HG03521 (cell line): ENCODE measurements around the gene ALDH3A2.
"Not testable (repeated sequence)": the region's sequence is repeated elsewhere in the genome, so short reads cannot be mapped to it uniquely, and the experiment has no call there.

Source experiments
- ATAC-seq: cut with Tn5 transposase; IDR thresholded peaks from one replicate; pipeline ENCODE4 v1.9.1; 2021; ENCODE audit warnings: mild to moderate bottlenecking, moderate library complexity; ENCODE audit not compliant: unreplicated experiment

Gene ALDH3A2

DNA sequence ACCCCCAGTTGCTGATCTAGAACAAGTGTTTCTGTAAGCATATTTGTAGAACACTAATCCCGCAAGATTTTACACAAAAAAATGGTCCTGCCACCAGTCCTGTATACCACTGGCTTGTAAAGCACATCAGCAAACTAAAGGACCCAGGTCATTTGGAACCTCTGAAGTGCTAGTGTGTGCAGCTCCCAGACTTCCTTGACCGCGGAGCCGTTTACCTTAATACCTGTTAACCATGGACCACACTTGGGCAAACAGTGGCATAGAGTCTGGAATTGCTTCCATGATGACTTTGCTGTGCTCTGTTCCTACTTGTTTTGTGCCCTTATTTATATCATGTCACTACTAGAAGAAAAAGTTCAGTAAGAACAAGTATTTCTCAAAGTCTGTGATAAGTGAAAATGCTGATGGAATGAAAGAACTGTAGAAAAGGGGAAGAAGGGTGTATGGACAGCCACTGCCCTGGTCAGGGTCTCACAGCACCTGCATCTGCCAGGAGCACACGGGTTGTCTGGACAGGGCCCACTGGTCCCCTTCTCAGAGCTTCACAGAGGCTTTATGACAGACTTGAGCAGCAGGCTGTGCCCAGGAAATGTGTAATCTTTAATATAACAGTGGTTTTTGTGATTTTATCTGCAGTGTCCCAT lies 29.3 kb downstream of the ALDH3A2 start:
- no peak for ATAC-seq

DNA sequence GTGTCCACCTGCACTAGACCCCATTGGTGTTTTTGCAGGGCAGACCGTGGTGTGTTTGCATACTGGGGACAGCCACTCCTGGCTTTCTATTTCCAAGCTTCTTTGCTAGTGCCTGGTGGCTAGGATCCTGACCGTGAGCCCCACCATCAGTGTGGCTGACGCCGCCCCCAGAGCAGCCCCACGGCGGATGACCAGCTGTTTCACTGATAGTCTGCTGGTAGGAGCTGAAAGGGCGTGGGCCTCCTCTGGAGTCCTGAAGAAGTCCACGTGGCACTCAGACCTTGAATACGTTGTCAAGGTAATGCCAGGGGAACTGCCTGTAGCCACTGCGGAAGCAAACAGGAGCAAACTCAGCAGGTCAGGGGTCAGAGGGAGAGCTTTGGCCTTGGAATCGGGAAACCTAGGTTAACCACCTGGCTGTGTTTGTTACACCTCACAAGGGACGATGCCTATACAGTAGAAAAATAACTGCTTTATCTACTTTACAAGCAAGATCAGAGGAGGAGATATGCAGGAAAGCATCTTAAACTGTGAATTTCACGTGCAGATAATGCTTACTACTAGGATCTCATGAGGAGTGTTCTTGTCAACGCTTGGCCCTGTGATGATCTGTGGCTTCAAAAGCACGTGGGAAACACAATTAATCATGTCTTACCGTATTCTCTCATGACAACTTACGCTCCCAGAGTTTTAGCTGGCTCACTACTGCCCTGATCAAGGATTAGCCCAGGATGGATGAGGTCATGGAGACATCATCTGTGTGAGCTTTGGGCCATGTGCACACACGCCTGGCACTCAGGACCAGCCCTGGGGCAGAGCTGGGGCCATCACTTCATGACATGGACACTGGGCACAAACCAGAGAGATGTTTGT lies 30.3 kb downstream of the ALDH3A2 start:
- no peak for ATAC-seq

DNA sequence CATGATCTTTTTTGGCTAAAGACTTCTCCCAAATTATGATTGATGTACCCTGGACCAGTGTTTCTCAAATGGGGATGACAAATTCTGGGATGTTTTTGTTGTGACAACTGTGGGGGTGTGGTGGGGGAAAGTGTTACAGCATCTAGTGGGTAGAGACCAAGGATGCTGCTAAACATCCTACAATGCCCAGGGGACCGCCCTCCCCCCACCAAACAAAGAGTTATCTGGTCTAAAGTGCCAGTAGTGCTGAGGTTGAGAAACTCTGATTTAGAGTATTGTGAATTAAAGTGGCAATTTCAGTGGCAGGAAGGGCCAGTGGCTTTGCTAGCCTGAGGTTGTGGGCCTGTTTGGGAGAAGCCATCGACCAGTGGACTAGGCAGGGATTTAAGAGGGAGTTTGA lies 34.6 kb downstream of the ALDH3A2 start:
- ATAC-seq = no peak

DNA sequence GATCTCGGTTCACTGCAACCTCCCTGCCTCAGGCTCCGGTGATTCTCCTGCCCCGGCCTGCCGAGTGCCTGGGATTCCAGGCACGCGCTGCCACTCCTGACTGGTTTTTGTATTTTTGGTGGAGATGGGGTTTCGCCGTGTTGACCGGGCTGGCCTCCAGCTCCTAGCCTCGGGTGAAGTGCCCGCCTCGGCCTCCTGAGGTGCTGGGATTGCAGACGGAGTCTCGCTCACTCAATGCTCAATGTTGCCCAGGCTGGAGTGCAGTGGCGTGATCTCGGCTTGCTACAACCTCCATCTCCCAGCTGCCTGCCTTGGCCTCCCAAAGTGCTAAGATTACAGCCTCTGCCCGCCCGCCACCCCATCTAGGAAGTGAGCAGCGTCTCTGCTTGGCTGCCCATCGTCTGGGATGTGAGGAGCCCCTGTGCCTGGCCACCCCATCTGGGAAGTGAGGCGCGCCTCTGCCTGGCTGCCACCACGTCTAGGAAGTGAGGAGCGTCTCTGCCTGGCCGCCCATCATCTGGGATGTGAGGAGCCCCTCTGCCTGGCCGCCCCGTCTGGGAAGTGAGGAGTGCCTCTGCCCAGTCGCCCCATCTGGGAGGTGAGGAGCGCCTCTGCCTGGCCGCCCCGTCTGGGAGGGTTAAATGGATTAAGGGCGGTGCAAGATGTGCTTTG lies 36.5 kb downstream of the ALDH3A2 start:
- not testable (repeated sequence) for ATAC-seq

DNA sequence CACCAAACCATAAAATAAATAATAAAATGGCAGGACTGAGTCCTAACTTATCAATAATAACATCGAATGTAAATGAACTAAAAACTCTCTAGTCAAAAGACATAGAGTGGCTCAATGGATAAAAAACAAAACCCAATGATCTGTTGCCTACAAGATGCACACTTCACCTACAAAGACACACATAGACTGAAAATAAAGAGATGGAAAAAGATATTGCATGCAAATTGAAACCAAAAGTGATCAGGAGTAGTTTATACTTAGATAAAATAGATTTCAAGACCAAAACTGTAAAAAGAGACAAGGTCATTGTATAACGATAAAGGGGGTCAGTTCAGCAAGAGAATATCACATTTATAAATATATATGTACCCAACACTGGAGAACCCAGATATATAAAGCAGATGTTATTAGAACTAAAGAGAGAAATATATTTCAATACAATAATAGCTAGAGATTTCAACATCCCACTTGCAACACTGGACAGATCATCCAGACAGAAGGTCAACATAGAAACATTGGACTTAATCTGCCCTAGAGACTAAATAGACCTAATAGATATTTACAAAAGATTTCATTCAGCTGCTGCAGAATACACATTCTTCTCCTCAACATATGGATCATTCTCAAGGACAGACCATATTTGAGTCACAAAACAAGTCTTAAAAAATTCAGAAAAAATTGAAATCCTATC lies 38.0 kb downstream of the ALDH3A2 start:
- no peak for ATAC-seq

DNA sequence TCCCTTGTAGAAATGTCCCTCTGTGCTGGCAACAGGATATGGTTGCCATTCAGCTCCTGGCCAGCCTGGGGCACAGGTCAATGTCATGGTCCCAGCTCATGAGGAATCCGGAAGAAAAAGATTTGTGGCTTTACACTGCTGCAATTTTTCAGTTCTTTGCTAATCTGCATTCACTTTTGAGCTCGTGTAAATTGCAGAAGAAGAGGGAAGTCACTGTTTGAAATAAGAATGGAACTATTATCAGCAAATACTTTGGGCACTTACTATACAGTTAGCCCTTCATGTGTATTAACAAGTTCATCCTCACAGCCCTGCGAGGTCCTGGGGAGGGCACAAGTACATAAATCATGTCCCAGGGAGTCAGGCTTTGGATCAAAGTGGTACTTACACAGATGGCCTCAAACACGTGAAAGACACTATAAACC lies 53.7 kb downstream of the ALDH3A2 start:
- no peak for ATAC-seq

DNA sequence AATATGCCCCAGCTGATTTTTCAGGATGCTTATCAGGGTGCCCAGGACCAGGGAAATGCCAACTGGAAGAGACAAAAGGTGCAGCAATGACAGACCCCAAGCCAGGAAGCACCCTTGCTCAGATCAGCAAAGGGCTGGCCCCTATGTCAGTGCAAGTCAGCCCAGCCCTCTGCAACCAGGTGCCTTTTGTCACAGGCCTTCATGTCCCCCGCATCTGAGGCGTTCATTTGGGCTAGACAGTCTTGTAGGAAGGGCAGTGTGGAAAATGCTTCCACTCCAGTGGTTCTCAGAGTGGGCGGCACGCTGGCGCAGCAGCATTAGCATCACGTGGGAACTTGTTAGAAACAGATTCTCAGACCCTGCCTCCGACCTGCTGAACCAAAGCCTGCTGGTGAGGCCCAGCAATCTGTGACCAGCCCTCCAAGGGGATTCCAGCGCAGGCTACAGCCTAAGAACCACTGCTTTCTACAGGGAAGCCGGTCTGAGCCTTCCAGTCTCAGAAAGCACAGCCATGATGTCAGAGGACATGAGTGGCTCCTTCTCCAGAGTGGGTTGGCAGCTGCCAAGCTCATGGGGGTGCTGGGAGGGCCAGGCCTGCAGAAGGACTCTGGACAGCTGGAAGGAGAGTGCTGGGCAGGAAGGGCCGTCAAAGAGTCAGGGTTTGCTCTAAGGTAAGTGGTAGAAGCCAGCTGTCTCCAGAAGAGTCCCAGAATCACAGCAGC lies 54.7 kb downstream of the ALDH3A2 start:
- no peak for ATAC-seq

DNA sequence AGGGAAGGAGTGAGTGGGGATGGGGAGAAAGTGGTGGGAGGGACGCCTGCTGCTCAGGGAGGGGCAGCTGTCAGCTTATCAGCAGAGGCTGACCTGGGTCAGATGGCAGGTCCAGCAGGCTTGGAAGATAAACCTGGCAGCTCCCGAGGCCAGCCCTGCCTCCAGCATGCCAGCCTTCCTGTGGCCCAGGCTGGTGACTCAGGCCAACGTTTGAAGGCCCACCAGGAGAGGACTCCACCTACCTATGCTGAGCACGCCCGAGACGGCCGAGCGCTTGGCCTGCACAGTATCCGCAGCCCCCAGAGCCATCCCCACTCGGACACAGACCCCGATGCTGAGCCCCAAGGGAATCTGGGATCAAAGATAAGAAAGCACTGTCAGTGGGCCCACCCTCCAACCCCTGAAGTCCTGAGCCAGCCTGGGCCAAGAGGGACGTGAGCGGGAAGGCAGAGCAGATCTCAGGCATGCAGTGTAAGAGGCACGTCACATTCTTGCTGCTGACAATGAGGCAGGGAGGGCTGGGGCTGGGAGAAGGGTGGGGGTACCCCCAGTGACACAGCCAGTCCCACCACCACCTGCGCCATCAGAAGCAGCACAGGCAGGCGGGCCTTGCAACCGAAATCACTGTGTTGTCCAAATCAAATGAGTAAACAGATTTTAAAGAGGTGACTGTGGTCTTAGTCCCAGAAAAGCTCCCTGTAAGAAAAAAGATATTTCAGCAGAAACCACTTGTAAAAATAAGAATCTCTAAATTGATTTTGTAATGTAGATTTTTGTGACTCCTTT lies 55.5 kb downstream of the ALDH3A2 start:
- ATAC-seq = no peak

DNA sequence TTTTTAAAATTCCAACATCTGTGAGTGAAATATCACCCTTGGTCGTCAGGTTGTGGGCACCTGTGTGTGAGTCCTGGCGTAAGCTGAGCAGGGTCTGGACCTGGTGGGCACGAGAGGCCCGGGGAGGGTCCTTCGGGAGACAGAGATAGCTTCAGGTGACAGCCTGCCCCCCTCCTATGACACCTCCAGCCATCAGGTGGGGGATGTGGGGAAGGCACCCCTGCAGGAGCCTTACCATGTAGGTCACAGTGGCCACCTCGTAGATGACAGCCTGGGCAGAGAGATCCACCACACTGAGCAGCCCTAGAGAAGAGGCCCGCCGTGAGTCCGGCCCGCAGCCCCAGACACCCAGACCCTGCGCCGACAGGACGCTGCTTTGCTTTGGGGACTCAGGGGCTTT lies 56.6 kb downstream of the ALDH3A2 start:
- no peak for ATAC-seq

DNA sequence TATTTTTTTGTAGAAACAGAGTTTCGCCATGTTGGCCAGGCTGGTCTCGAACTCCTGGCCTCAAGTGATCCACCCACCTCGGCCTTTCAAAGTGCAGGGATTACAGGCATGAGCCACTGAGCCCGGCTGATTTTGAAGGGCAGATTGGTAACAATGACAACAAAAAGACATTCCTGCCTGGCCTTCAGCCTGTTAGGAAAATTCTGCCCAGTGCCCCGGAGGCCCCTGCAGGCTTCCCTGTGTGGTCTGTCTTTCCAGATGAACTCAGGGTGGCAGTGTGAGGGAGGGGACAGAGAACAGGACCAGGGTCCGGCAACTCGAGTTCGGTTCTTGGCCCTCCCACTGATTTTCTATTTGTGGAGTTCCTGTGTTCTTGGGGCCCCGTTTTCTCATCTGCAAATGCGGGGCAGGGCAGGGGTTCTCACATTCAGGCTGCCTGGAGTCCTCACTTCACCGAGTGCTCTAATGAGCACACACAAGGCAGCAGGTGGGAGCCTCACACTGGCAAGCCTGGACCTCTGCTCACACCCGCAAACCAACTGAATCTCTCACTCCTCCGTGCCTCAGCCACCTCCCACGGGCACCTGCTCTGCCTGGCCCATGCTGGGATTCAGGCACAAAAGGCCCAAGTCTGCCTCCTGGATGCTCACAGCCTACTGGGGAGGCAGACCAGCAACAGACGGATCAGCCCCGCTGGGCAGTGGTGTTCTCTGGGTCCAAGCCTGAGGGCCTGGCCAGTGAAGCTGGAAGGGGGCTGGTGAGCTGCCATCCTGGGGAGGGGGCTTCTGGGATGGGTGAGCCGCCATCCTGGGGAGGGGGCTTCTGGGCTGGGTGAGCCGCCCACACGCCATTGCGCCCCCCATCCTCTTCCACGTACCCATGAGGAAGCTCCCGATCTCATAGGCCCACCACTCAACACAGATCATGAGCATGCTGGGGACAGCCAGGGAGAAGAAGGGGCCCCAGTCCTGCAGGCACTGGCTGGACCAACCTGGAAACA lies 57.5 kb downstream of the ALDH3A2 start:
- ATAC-seq = no peak

DNA sequence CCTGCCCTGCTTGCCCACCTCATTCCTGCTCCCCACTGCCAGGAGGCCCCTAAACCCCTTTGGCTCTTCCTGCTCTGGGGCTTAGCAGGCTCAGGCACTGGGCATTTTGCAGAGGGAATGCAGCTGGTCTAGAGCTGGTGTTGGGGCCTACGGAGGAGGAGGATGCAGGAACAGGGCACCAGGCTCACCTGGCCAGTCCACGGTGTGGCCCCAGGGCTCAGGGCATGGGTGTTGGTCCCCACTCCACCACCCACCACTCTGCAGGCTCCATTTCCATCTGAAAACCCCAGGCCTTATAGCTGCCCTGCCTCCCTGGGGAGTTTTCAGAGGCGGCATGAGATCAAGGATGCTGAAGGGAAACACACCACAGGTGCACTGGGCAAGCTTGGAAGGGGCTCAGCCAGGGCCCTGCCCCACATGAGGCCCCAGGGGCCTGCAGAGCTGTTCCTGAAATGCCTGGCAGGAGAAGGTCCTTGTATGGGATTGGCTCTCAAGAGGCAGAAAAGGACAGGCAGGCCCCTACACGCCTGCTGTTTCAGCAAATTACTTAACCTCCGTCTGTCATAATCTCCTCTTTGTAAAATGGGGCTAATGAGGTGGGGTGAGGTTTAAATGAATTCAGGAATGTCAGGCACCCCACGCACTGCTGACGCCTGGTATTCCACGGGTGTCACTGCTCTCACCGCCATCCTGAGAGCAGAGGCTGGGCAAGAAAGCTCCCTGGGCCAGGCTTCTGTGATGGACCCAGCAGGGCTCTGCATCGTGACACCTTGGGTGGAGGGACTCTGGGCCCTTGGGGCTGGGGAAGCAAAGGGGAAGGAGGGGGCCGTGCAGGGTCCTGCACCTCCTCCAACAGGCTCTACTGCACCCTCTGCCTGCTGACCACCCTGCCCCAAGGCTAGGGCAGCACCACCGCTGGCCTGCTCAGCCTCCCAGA lies 58.5 kb downstream of the ALDH3A2 start:
- no peak for ATAC-seq

DNA sequence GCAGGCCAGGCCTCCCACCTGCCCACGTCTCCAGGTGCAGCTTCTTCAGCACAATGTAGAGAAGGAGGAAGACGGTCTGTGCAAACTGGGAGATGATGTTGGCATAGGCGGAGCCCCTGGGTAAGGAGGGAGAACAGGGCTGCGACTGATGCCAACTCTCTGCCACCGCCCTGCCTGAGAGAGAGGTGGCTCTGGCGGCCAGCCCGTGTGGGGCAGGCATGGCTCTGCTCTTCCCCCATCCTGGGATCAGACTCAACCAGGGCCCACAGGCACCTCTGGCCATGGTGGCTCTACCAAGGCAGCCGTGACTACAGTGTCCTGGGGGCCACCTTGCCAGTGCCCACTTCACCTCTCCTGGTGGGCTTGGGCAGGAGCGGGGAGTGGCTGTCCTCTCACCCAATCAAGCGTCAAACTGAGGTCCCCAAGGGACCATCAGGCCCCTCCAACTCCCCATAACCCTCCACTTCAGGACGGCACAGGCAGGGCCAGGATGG lies 59.2 kb downstream of the ALDH3A2 start:
- no peak for ATAC-seq

DNA sequence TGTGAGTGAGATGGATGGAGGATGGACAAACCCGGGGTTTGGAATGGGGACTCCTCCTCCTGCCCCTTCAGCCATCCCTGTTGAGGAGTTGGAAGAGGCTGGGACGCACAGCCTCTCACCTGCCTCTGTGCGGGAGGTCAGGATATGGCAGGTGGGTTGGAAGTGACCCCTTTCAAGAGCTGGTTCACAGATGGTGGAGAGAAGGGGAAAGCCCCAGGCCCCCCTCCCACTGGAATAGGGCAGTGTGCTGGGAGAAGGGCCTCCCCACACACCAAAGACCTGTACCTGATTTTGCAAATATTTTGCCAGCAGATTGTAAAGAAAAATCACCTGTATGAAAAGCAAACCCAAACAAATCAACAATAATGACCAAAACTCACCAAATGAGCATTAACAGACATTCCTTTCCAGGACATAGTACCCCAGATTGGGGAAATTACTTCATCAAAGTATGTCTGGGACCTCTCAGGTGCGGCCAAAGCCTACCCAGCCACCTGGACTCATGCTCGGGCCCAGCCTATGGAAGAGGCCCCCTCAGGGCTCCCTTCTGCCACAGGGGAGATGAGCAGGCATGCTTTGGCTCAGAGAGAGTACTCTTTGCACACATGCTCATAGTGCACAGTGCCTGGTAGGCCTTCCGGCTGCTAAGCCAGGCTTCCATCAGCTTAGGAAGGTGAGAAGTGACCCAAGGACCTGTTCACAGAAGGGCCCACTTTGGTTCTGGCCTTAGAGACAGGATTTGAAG lies 60.1 kb downstream of the ALDH3A2 start:
- ATAC-seq = no peak

DNA sequence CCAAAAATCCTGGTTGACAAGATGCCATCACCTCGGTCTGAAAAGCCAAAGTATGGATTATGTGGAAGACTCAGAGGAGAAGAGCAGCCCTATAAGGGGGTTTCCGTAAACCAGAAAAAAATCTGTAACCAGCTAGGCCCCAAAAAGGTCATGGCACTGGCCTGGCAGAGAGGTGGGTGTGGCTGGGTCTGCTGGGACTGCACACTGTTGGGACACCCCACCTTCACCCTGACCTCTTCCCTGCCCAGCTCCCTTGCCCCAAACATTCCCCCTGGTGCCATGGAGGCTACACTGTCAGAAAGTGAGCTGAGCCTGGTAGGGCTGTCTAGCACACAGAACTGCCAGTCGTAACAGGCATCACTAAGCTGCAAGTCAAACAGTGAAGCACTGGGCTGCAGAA lies 61.3 kb downstream of the ALDH3A2 start:
- ATAC-seq = no peak

DNA sequence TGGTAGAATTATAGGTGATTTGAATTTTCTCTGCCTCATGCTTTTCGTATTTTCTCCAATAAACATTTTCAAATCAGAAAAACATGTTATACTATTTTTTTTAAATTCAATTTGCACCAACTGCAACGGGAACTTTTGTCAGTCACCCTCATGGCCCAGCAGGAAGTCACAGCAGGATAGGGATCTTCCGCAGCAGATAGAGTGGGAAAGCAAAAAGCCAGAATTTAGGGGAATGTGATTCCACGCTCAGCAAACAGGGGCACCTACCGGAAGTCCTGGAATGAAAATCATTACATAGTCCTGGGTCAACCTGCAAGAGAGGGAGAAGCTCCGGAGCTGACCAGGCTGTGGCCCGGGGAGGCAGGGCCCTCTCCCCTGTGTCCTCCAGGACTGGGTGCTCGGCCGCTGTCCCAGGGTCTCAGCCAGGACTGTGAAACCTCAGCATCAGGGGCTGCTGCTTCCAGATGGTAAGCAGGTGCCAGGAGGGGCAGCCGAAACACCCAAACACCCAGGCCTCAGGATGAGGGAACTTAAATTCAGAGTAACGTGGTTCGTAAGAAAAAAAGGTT lies 64.0 kb downstream of the ALDH3A2 start:
- ATAC-seq = no peak

DNA sequence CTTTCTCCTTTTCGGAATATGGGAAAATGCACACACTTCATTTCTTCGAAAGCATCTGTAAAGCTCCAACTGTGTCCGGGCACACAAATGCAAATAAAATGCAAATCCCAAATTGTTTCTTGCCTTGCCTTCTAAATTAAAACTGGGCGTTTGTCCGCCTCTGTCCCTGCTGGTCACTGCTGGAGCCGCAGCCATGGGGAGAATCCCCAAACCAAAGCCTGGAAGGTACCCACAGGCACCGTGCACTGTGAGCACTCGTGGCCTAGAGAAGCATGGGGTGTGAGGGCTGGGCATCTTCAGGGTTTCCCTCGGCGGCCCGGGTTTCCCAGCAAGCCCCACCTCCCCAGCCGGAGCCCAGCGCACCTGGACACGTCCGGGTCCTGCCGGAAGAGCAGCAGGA lies 64.9 kb downstream of the ALDH3A2 start:
- ATAC-seq = no peak
